GM18499 (cell line): Measurements from ENCODE around the gene SOX8.
"Not testable (repeated sequence)": the region's sequence is repeated elsewhere in the genome, so short reads cannot be mapped to it uniquely, and the experiment has no call there.

Experiments
- ATAC-seq: cut with Tn5 transposase; IDR thresholded peaks from one replicate; pipeline ENCODE4 v1.9.1; 2021; ENCODE audit warnings: moderate number of reproducible peaks; ENCODE audit not compliant: insufficient read depth, unreplicated experiment

Gene SOX8

DNA sequence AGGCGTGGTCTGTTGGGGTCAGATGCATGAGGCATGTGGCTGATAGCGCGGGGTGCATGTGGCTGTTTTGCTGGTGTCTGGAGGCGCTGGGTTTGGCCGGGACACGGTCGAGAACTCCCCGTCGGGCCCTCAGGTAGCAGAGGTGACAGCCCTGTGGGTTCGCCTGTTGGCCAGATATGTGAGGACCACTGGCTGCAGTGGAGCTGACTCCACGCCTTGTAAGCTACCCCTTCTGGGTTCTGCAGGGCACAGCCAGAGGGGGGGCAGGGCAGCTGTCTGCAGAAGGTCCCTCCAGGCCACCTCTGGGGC lies 38.5 kb downstream of the SOX8 start:
- no peak for ATAC-seq

DNA sequence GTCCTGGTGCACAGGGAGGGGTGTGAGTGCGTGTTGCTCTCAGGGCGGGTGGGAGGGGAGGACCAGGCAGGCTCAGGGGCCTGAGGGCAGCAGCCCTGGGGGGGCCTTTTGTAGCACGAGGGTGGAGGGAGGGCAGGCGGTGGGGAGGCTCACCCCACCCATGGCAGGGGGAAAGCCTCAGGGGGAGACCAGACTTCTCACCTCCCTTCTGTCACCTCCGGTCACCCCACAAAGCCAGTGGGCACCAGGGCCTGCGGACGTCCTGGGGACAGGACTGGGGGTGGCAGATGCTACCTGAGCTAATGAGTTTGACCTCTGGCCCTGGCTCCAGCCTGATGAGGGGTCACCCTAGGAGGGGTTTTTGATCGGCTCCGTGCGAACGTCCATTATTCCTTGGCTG lies 39.0 kb downstream of the SOX8 start:
- ATAC-seq: no peak

DNA sequence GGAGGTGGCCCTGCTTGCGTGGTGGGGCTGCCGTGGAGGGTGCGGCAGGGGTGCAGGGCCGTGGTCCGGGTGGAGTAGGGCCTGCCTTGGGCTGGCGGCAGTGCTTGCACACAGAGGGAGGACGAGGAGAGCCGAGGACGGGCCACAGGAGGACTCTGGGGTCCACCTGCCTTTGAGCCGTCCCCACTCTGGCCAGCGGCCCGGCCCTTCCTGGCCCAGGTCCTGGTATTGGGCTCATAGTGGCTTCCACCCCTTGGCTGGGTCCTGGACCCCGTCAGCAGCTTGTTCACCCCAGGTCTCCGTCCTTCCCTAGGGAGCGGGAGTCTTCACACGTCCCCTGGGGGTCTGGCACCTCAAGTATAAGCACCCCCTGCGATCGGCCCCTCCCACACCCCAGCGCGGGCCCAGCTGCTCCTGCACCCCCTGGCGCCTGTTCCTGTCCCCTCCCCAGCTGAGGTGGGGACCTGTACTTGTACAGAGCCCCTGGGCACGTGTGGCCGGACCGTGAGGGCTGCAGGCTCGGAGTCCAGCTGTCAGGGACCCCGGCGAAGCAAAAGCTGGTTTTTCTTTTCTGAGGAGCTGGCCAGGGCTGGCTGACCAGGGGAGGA lies 40.1 kb downstream of the SOX8 start:
- ATAC-seq: no peak

DNA sequence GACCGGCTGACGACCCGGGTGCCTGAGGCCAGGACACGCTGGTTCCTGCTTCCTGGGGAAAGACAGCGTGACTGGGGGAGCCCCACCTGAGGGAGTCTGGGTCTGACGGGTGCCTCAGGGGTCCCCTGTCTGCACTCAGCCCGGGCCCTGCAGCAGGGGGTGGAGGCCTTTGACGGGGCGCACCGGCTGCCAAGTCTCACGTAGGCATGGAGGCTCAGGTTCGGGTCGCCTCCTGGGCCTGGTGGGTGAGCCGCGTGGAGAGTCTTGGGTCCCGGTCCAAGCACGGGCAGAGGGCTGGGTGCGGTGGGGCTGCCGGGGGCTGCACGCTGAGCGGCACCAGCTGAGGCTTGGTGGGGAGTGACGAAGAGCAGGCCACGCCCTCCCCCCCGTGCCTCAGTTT lies 40.9 kb downstream of the SOX8 start:
- ATAC-seq: no peak

DNA sequence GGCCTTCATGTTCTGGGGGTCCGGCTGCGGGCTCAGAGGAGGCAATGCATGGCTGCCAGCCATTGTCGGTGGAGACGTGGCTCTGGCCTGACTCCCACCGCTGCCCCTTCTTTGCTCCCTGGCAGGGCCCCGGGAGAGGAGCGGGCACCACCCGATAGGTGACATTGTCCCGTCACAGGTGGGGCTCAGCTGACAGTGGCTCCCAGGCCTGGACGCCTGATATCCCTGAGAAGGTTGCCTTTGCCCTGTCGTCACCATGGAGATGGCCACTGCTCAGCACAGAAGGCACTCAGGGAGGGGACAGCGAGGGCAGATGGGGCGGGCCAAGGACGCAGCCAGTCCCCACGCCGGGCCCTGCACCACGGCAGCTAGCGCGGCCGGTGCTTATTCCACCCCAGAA lies 42.6 kb downstream of the SOX8 start:
- ATAC-seq: no peak

DNA sequence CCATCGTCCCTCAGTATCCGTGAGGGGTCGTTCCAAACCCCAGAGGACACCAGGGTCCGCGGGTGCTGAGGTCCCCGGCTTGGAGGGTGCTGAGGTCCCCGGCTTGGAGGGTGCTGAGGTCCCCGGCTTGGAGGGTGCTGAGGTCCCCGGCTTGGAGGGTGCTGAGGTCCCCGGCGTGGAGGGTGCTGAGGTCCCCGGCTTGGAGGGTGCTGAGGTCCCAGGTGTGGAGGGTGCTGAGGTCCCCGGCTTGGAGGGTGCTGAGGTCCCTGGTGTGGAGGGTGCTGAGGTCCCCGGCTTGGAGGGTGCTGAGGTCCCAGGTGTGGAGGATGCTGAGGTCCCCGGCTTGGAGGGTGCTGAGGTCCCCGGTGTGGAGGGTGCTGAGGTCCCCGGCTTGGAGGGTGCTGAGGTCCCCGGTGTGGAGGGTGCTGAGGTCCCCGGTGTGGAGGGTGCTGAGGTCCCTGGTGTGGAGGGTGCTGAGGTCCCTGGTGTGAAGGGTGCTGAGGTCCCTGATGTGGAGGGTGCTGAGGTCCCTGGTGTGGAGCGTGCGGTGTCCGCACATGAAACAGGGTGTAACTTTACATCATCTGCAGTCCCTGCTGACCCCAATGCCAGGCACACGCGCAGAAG lies 43.7 kb downstream of the SOX8 start:
- not testable (repeated sequence) for ATAC-seq

DNA sequence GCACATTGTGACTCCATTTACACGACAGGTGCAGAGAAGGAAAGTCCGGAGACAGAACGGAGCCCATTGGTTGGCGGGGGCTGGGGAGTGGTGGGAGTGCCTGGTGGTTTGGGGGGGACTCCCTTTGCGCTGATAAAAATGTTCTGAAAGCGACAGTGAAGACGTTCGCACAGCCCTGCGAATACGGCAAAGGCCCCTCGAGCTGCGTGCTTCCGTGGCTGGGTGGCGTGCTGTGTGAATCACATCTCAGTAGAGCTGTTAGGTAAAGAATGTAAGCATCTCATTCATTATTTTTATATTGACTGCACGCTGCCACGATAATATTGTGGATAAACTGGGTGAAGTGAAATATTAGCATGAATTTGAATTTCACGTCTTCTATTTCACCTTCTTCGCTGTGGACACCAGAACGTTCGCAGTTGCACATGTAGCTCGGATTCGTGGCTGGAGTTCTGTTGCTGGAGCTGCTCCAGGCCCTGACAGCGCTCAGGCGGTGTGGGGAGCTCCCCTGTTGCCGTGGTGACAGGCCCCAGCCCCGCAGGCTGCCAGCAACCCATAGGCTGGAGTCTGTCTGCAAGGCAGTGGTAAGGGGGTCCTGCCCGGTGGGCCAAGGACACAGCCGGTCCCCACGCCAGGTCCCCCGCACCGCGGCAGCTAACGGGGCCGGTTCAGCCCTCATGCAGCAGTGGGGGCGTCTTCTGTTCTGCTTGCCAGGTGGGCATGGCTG lies 44.6 kb downstream of the SOX8 start:
- no peak for ATAC-seq

DNA sequence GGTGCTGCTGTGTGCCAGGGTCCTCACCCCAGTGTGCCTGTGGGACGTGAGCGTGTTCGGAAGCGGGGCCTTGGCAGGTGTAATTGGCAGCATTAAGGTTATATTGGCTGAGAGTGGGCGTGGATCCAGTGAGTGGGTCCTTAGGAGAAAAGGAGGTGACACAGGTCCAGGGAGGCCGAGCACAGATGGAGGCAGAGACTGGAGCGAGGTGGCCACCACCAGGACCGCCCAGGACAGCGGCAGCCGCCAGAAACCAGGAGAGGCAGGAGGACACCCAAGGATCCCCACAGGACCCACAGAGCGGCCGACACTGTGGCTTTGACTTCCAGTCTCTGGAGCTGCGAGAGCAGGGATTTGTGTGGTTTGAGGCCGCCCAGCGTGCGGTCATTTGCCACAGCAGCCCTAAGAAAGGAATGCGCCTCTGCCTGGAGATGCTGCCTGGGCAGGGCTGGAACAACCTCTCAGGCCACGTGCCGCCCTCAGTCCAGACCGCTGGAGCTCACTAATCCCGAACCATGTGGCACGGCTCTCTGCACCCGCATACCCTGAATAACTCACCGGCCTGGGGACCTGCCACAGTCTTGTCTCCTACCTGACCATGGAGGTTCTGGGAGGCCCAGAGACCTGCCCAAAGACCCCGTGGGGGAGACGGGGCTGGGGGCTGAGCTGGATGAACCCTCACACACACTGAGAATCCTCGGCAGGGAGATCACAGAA lies 45.4 kb downstream of the SOX8 start:
- no peak for ATAC-seq

DNA sequence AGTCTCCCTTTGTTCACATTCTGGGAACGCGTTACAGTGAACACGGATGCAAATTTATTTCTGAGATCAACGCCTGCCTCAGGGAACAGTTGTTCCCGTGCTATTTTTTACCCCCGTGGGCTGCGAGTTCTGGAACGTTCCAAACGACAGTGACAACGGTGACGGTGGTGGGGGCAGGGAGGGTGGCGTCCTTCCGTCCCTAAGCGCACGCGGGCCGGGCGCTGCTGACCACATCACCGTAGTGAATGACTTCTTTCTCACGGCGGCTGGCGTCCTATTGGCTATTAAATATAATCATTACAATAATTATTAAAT lies 45.9 kb downstream of the SOX8 start:
- no peak for ATAC-seq

DNA sequence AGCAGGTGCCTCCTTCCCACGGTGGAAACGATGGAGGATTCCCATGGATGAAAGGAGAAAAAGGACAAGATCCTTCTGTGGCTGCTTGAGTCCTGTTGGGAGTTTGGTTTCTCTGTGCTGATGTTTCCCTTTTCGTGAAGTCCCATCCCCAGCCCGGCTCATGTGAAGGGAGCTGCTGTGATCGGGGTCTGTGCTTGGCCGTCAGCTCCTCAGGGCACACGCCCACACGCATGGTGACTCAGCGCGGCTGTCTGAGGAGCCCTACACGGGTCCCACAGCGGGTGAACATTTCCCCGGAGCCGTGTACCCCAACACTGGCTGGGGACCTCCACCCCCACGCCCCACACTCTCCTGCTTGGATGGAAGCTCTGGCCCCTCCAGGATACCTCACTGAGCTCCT lies 46.5 kb downstream of the SOX8 start:
- no peak for ATAC-seq

DNA sequence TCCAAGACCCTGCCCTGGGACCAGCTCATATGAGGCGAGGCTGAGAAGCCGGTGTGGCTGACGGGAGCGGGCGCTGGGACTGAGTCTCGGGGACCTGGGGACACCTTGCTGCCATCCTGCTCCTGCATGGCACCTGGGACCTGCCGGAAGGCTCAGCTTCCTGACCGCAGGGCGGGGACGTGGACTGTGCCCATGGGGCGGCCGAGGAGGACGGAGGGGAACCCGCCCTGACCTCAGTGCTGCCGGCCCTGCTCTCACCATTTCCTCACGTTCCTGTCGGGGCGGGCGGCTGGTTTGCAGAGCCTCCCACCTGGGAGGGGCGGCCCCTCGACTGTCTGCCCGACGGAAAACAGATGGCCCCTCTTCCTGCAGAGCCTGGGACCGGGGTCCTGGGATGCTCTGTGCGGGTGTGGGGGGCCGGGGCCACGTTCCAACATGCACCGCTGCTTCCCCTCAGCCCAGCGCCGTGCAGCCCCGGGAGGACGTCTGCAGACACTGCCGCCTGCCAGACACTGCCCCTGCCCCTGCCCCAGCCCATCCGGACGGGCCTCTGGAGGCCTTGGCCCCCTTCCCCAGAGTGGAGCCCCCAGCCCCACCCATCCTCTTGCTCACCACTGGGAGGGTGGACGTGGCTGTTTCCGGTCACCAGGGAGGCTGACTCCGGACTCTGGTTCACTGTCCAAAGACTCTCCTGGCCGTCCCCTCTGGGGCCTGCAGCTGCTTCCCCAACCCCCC lies 47.1 kb downstream of the SOX8 start:
- no peak for ATAC-seq

DNA sequence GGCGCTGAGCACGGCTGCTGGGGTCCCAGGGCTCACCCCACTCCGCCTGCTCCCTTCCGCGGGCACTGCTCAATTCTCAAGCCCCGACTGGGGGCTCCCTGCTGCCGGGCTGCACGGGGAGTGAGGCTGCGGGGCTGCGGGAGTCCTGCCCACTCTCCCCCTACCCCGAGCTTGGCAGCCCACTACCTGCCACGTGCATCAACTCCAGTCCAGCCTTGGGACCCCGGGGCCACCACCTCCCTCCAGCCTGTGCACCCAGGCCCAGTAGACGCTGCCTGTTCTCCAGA lies 47.6 kb downstream of the SOX8 start:
- no peak for ATAC-seq

DNA sequence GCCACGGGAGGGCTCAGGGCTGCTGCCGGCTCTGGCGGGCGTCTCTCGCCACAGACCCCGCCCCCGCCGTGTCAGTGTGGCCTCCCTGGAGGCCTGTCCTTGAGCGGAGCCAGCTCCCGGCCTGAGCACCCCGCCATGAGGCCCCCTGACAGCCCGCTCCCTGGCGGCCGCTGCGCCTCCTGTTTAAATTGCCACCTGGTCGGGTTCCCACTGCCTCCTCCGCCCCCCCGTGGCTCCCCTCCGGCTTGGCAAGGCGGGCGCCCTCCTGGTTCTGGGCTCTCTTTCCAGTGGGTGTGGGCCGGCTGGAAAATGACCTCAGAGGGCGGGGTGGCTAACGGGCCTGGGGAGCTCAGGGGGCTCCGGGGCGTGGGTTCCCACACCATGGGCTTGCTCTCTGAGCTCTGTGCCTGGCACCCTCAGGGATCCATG lies 48.9 kb downstream of the SOX8 start:
- no peak for ATAC-seq

DNA sequence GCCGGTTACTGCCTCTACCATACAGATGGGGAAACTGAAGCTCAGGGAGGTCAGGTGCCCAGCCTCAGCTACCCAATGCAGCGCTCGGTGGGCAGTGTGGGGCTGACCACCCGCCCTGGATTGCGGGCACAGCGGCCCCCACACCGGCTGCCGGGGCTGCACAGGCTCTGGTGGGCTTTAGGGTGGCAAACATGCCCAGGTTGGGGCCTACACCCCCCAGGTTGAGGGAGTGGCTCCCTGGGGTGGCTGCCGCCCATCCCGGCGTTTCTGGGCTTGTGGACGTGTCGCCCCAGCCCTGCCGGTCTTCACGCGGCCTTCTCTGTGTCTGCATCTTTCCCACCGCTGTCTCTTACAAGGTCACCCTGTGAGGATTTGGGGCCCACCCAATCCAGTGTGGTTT lies 50.1 kb downstream of the SOX8 start:
- ATAC-seq: no peak

DNA sequence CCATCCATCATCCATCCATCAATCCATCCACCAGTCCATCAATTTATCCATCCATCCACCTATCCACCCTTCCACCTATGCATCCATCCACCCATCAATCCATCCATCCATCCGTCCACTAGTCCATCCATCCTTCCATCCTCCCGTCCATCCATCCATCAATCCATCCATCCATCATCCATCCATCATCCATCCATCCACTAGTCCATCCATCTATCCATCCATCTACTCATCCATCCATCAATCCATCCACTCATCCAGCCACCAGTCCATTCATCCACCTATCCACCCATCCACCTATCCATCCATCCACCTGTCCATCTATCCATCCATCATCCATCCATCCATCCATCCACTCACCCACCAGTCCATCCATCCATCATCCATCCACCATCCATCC lies 51.0 kb downstream of the SOX8 start:
- no peak for ATAC-seq

DNA sequence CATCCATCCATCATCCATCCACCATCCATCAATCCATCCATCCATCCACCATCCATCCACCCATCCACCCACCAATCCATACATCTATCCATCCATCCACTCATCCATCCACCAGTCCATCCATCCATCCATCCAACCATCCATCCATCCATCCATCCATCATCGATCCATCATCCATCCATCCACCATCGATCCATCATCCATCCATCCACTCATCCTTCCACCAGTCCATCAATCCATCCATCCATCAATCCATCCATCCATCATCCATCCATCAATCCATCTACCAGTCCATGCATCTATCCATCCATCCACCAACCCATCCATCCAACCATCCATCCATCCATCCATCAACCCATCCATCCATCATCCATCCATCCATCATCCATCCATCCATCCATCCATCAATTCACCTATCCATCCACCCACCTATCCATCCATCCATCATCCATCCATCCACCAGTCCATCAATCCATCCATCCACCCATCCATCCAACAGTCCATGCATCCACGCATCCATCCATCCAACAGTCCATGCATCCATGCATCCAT lies 51.6 kb downstream of the SOX8 start:
- no peak for ATAC-seq

DNA sequence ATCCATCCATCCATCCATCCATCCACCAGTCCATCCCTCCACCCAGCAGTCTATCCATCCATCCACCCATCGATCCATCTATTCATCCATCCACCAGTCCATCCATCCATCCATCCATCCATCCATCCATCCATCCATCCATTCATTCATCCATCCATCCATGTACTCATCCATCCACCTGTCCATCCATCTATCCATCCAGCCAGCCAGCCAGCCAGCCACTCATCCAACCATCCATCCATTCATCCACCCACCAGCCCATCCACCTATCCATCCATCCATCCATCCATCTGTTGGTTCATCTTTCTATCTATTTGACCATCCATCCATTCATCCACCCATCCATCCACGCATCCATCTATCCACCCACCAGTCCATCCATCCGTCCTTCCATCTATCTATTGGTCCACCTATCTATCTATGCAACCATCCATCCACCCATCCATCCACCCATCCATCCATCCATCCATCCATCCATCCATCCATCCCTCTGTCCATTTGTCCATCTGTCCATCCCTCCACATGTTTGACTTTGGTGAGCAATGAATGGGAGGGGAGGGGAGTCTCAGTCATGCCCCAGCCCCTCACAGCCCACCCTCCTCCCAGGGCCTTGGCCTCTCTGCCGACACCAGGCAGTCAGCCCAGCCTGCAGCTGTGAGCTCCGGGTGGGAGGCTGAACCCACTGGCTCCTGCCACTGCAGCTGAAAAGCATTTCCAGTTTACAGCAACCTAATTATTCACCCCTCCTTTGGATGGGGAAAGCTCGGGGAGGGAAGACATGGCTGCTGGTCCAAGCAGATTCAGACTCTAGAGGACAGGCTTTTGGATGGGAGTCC lies 52.9 kb downstream of the SOX8 start:
- ATAC-seq: no peak

DNA sequence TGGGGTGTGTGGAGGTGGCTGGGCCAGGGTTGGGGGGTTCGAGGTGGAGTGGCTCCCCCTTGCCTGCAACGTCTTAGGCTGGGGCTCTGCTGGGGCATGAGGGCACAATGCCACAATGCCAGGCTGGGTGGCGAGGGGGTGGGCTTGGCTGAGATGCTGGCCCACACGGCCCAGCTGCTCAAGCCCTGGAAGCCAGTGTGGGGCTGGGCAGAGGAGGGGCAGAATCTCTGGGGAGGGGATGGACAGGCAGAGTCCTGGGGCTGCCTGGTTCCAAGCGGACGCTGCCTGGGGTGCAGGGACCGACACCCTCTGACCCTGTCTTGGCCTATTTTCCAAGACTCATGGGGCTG lies 53.5 kb downstream of the SOX8 start:
- ATAC-seq: no peak

DNA sequence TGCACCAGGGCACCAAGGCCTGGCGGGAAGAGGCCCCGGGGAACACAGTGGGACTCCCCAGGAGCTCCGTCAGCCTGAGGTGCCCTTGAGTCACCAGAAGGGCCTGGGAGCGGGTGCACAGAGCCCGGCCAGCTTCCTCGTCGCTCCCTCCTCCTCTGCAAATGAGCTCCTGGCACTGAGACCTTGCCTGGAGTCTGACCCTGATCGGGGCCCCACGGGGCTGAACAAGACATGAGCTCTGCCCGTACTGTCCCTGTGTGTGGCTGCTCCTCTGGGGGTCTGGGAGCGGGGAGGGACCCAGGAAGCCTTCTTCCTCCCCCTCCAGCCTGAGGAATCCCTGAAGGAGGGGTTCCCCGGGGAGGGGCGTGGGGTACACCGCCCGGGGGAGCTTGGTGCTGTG lies 54.6 kb downstream of the SOX8 start:
- no peak for ATAC-seq
